Activated naive CD4-positive, alpha-beta T cell treated with anti-CD3 and anti-CD28 coated beads for 36 hours (primary cell): ENCODE measurements around the gene RARG. TPM values are rescaled to one million over a fixed set of nuclear protein-coding genes. Genes with fewer than 3 reads are reported as not detected.
"Not testable (repeated sequence)": the region's sequence is repeated elsewhere in the genome, so short reads cannot be mapped to it uniquely, and the experiment has no call there.

Experiments used
- CTCF ChIA-PET: fragments of 350-600 bp; sonication (Branson Sonifier 250); formaldehyde crosslinking; loops from one replicate; lab custom pipeline; 2021; ENCODE audit warnings: antibody characterized with exemption; lab: Charles Lee
- DNase-seq: peaks from one replicate; pipeline ENCODE4 v3.0.0-alpha.2; 2020
- H3K27ac Mint-ChIP-seq: one replicate; pipeline ENCODE4 v1.8.0; 2021; ENCODE audit warnings: mild to moderate bottlenecking, mixed read lengths
- H3K27me3 Mint-ChIP-seq: one replicate; pipeline ENCODE4 v1.8.0; 2021; ENCODE audit warnings: low read depth, mixed read lengths
- H3K36me3 Mint-ChIP-seq: one replicate; pipeline ENCODE4 v1.8.0; 2021; ENCODE audit warnings: low read depth, mixed read lengths
- H3K4me1 Mint-ChIP-seq: one replicate; pipeline ENCODE4 v1.8.0; 2021; ENCODE audit warnings: low read depth, mixed read lengths
- H3K4me3 Mint-ChIP-seq: one replicate; pipeline ENCODE4 v1.8.0; 2021; ENCODE audit warnings: mild to moderate bottlenecking, moderate library complexity, mixed read lengths
- H3K9me3 Mint-ChIP-seq: one replicate; pipeline ENCODE4 v1.8.0; 2021; ENCODE audit warnings: mixed read lengths
- intact Hi-C: fragments of 100-400 bp; cut with micrococcal nuclease; formaldehyde crosslinking; loops from one replicate; pipeline ENCODE4 v1.15.1; 2023
- total RNA-seq, 2 experiments: library from RNA; stranded (reverse); gene quantifications; one replicate each; pipeline ENCODE4 v1.2.3, GENCODE V29; 2021

The RARG gene
- total RNA-seq, 2 experiments from 2014 or later, result 4.0 to 4.6 TPM

GRCh38 chr12:53173085-53173715, 58.8 kb downstream of the RARG start:
- CTCF ChIA-PET, result interaction anchor here (0.8 to 2.8 kb wide), 2 partner anchors 14 to 24 kb away, joined by 3 to 12 read pairs; no protein-coding TSS in a partner anchor
- no peak overlapping the region for H3K4me3 Mint-ChIP-seq
- peaks cover 3% of the 10 kb centered on the region for H3K4me1 Mint-ChIP-seq
- intact Hi-C loops, result no loop called here
- no peaks in the 10 kb centered on the region for H3K9me3 Mint-ChIP-seq
- H3K36me3 Mint-ChIP-seq, result peaks cover 6% of the 10 kb centered on the region
- no peaks in the 10 kb centered on the region for H3K27me3 Mint-ChIP-seq
- no peak for DNase-seq
- no peak overlapping the region for H3K27ac Mint-ChIP-seq

GRCh38 chr12:53172352-53172751, 59.7 kb downstream of the RARG start:
- CTCF ChIA-PET, result interaction anchor here (0.8 kb wide), 1 partner anchor 25 kb away, joined by 3 read pairs; no protein-coding TSS in a partner anchor
- intact Hi-C loops, result no loop called here
- Mint-ChIP-seq H3K36me3 (peaks cover 6% of the 10 kb centered on the region), H3K4me1 (peaks cover 3% of the 10 kb centered on the region), H3K27me3 (no peaks in the 10 kb centered on the region), H3K9me3 (no peaks in the 10 kb centered on the region), H3K27ac (no peak overlapping the region), H3K4me3 (no peak overlapping the region)
- DNase-seq, result no peak

- H3K9me3 Mint-ChIP-seq, result no peaks in the 10 kb centered on the region
- no peak overlapping the region for H3K4me3 Mint-ChIP-seq
- intact Hi-C loops, result no loop called here
- H3K27ac Mint-ChIP-seq, result no peak overlapping the region
- H3K27me3 Mint-ChIP-seq, result no peaks in the 10 kb centered on the region
- peaks cover 3% of the 10 kb centered on the region for H3K4me1 Mint-ChIP-seq
- peaks cover 6% of the 10 kb centered on the region for H3K36me3 Mint-ChIP-seq
- DNase-seq, result no peak
- CTCF ChIA-PET, result interaction anchor here (1.2 kb wide), 1 partner anchor 12 kb away, joined by 3 read pairs; no protein-coding TSS in a partner anchor
Measured at GRCh38 chr12:53171725-53172329, 60.2 kb downstream of the RARG start.

GRCh38 chr12:53170876-53171724, 60.9 kb downstream of the RARG start:
- intact Hi-C loops, result no loop called here
- Mint-ChIP-seq H3K36me3 (peaks cover 6% of the 10 kb centered on the region), H3K9me3 (no peaks in the 10 kb centered on the region), H3K4me1 (peaks cover 3% of the 10 kb centered on the region), H3K27me3 (no peaks in the 10 kb centered on the region), H3K27ac (no peak overlapping the region), H3K4me3 (no peak overlapping the region)
- CTCF ChIA-PET, result interaction anchor here (1.2 kb wide), 1 partner anchor 12 kb away, joined by 3 read pairs; no protein-coding TSS in a partner anchor
- DNase-seq, result no peak

GRCh38 chr12:53170215-53170614, 61.8 kb downstream of the RARG start:
- H3K27ac Mint-ChIP-seq, result no peak overlapping the region
- CTCF ChIA-PET, result no interaction called here
- no peaks in the 10 kb centered on the region for H3K9me3 Mint-ChIP-seq
- intact Hi-C loops, result no loop called here
- H3K36me3 Mint-ChIP-seq, result peaks cover 6% of the 10 kb centered on the region
- DNase-seq, result no peak
- no peaks in the 10 kb centered on the region for H3K4me1 Mint-ChIP-seq
- no peak overlapping the region for H3K4me3 Mint-ChIP-seq
- H3K27me3 Mint-ChIP-seq, result no peaks in the 10 kb centered on the region

GRCh38 chr12:53169644-53170043, 62.4 kb downstream of the RARG start:
- no peaks in the 10 kb centered on the region for H3K9me3 Mint-ChIP-seq
- CTCF ChIA-PET, result no interaction called here
- H3K36me3 Mint-ChIP-seq, result peaks cover 6% of the 10 kb centered on the region
- H3K27me3 Mint-ChIP-seq, result no peaks in the 10 kb centered on the region
- intact Hi-C loops, result no loop called here
- DNase-seq, result no peak
- no peak overlapping the region for H3K27ac Mint-ChIP-seq
- H3K4me1 Mint-ChIP-seq, result no peaks in the 10 kb centered on the region
- H3K4me3 Mint-ChIP-seq, result no peak overlapping the region

GRCh38 chr12:53166837-53167236, 65.2 kb downstream of the RARG start:
- no peaks in the 10 kb centered on the region for H3K27me3 Mint-ChIP-seq
- H3K36me3 Mint-ChIP-seq, result peaks cover 6% of the 10 kb centered on the region
- no peaks in the 10 kb centered on the region for H3K9me3 Mint-ChIP-seq
- CTCF ChIA-PET, result no interaction called here
- no peaks in the 10 kb centered on the region for H3K4me1 Mint-ChIP-seq
- intact Hi-C loops, result no loop called here
- no peak for DNase-seq
- H3K4me3 Mint-ChIP-seq, result no peak overlapping the region
- H3K27ac Mint-ChIP-seq, result no peak overlapping the region

GRCh38 chr12:53163008-53163407, 69.0 kb downstream of the RARG start:
- H3K9me3 Mint-ChIP-seq, H3K27ac Mint-ChIP-seq, intact Hi-C loops, H3K36me3 Mint-ChIP-seq, H3K27me3 Mint-ChIP-seq, DNase-seq, H3K4me1 Mint-ChIP-seq, H3K4me3 Mint-ChIP-seq: not testable (repeated sequence)
- CTCF ChIA-PET, result interaction anchor here (0.7 to 4.3 kb wide), 3 partner anchors 14 to 34 kb away, joined by 3 to 31 read pairs (median 5); no protein-coding TSS in a partner anchor

GRCh38 chr12:53161119-53161911, 70.7 kb downstream of the RARG start:
- CTCF ChIA-PET, result interaction anchor here (0.8 to 6.8 kb wide), 20 partner anchors 8 to 190 kb away, joined by 3 to 61 read pairs (median 6); partner anchors contain the start of genes CSAD, ESPL1, SOAT2 and ZNF740
- no peak overlapping the region for H3K4me3 Mint-ChIP-seq
- no peak for DNase-seq
- H3K9me3 Mint-ChIP-seq, result no peaks in the 10 kb centered on the region
- no peak overlapping the region for H3K27ac Mint-ChIP-seq
- no peaks in the 10 kb centered on the region for H3K27me3 Mint-ChIP-seq
- intact Hi-C loops, result no loop called here
- H3K36me3 Mint-ChIP-seq, result no peaks in the 10 kb centered on the region
- H3K4me1 Mint-ChIP-seq, result peaks cover 7% of the 10 kb centered on the region

GRCh38 chr12:53160673-53161072, 71.3 kb downstream of the RARG start:
- no peaks in the 10 kb centered on the region for H3K27me3 Mint-ChIP-seq
- DNase-seq, result no peak
- peaks cover 7% of the 10 kb centered on the region for H3K4me1 Mint-ChIP-seq
- no peak overlapping the region for H3K27ac Mint-ChIP-seq
- intact Hi-C loops, result no loop called here
- H3K4me3 Mint-ChIP-seq, result no peak overlapping the region
- CTCF ChIA-PET, result interaction anchor here (0.8 to 6.8 kb wide), 31 partner anchors 7 to 348 kb away, joined by 3 to 61 read pairs (median 6); partner anchors contain the start of genes CSAD, ESPL1, MYG1 and SOAT2
- no peaks in the 10 kb centered on the region for H3K9me3 Mint-ChIP-seq
- no peaks in the 10 kb centered on the region for H3K36me3 Mint-ChIP-seq
